Measurements from ENCODE around the gene KRT85. TPM values are rescaled to one million over a fixed set of nuclear protein-coding genes. Genes with fewer than 3 reads are reported as not detected.

Gene KRT85
- total and polyA plus RNA-seq, 10 of the 15 experiments (the other 5 are each of a cell fraction or from before 2014, with no cell fraction given) = 0.05 to 0.18 (median 0.11) TPM; not detected in 6

- no peak for TF ChIP-seq JUNB (IDR thresholded peaks at IDR 0.05)
- no peak for TF ChIP-seq ASH2L (IDR thresholded peaks at IDR 0.05; ENCODE audit: borderline replicate concordance, low read depth)
Observed at GRCh38 chr12:52405922-52406385, 38.7 kb upstream of the KRT85 start, which contains the start of gene KRT82 (continued).

DNA sequence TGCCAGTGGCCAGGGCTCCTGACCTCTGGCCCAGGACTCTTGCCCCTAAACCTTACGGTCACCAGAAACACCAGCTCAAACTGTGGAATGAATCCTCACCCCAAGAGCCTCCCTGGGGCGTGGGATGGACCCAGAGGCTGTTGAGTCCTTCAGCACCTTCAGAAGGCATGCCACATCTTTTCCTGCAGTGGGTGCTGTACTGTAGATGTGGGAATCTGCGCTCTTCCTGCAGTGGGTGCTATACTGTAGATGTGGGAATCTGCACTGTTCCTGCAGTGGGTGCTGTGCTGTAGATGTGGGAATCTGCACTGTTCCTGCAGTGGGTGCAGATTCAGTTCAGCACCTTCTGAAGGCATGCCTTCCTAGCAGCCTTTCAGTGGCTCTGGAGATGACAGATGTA lies 37.7 kb upstream of the KRT85 start:
- Histone ChIP-seq H3K9ac (ENCODE audit: control insufficient read depth, insufficient read depth, low read length) (no peak overlapping the region), H3K79me2 (ENCODE audit: control insufficient read depth, insufficient read depth, low read length) (no peaks in the 10 kb centered on the region), H3K27me3 (replicated peaks in 1 of 2; ENCODE audit: control insufficient read depth in 2 of 2, insufficient read depth in 2 of 2, low read length in 1 of 2) (no peaks in the 10 kb centered on the region; a peak in 2 of 4 replicates), H3K4me1 (ENCODE audit: control insufficient read depth, insufficient read depth, low read length) (no peaks in the 10 kb centered on the region), H3K4me3 (no peak overlapping the region), H3K27ac (ENCODE audit: control insufficient read depth, insufficient read depth) (no peak overlapping the region), H3K4me2 (ENCODE audit: control insufficient read depth, insufficient read depth) (no peak overlapping the region), H2AFZ (ENCODE audit: control insufficient read depth, low read depth, low read length) (no peak overlapping the region), H3K36me3 (ENCODE audit: control insufficient read depth in 2 of 2, insufficient read depth in 2 of 2, low read length in 1 of 2) (no peaks in the 10 kb centered on the region), H3K9me3 (replicated peaks; ENCODE audit: control insufficient read depth, insufficient read depth, low read length) (no peaks in the 10 kb centered on the region), H4K20me1 (ENCODE audit: control insufficient read depth, insufficient read depth) (no peaks in the 10 kb centered on the region)
- in situ Hi-C loops (cut with MboI) = no loop called here
- ATAC-seq (no peak), DNase-seq (ENCODE audit: low read depth, low spot score) (no peak), FAIRE-seq (no peak)
- SMC1A ChIA-PET (ENCODE audit: uncharacterized antibody, unreplicated experiment) = no interaction called here
- intact Hi-C loops (cut with micrococcal nuclease; ENCODE audit: unreplicated experiment) = no loop called here
- POLR2A ChIA-PET = no interaction called here
- BruUV-seq (replicated peaks) = no TSS peak
- 31% methylated on average over 3 of the region's 3 CpGs for WGBS (ENCODE audit: insufficient coverage, insufficient replicate concordance, low lambda C conversion rate, missing lambda C conversion rate)
- no peak for TF ChIP-seq USF1 (IDR thresholded peaks at IDR 0.05; ENCODE audit: borderline replicate concordance, extremely low read length, insufficient read depth, low read depth, low read length)
- TF ChIP-seq CREB1 (IDR thresholded peaks at IDR 0.05; ENCODE audit: low read depth) = no peak
- no peak for TF ChIP-seq KAT2A (conservative IDR thresholded peaks at IDR 0.05; ENCODE audit: control insufficient read depth, low read depth, low read length)
- TF ChIP-seq CHD1 (IDR thresholded peaks at IDR 0.05; ENCODE audit: low read depth, low read length) = no peak
- no peak for TF ChIP-seq ZNF217 (IDR thresholded peaks at IDR 0.05)
- TF ChIP-seq, protein P1, sequence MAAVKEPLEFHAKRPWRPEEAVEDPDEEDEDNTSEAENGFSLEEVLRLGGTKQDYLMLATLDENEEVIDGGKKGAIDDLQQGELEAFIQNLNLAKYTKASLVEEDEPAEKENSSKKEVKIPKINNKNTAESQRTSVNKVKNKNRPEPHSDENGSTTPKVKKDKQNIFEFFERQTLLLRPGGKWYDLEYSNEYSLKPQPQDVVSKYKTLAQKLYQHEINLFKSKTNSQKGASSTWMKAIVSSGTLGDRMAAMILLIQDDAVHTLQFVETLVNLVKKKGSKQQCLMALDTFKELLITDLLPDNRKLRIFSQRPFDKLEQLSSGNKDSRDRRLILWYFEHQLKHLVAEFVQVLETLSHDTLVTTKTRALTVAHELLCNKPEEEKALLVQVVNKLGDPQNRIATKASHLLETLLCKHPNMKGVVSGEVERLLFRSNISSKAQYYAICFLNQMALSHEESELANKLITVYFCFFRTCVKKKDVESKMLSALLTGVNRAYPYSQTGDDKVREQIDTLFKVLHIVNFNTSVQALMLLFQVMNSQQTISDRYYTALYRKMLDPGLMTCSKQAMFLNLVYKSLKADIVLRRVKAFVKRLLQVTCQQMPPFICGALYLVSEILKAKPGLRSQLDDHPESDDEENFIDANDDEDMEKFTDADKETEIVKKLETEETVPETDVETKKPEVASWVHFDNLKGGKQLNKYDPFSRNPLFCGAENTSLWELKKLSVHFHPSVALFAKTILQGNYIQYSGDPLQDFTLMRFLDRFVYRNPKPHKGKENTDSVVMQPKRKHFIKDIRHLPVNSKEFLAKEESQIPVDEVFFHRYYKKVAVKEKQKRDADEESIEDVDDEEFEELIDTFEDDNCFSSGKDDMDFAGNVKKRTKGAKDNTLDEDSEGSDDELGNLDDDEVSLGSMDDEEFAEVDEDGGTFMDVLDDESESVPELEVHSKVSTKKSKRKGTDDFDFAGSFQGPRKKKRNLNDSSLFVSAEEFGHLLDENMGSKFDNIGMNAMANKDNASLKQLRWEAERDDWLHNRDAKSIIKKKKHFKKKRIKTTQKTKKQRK (IDR thresholded peaks at IDR 0.05; ENCODE audit: low read depth, low read length) = no peak
- no peak for TF ChIP-seq SMAD5 (IDR thresholded peaks at IDR 0.05; ENCODE audit: low read depth)
- TF ChIP-seq MTA3 (IDR thresholded peaks at IDR 0.05; ENCODE audit: borderline replicate concordance, low read length) = no peak
- no peak for TF ChIP-seq DPF2 (IDR thresholded peaks at IDR 0.05)
- no peak for TF ChIP-seq RELB (IDR thresholded peaks at IDR 0.05; ENCODE audit: low read depth)
- TF ChIP-seq ASH2L (IDR thresholded peaks at IDR 0.05; ENCODE audit: borderline replicate concordance, low read depth) = no peak
- no peak for TF ChIP-seq SMAD1 (IDR thresholded peaks at IDR 0.05; ENCODE audit: low read depth, partially characterized antibody)
- TF ChIP-seq SIN3A (IDR thresholded peaks at IDR 0.05; ENCODE audit: low read depth, low read length) = no peak
- TF ChIP-seq NBN (IDR thresholded peaks at IDR 0.05) = no peak
- no peak for TF ChIP-seq BRCA1 (IDR thresholded peaks at IDR 0.05; ENCODE audit: low read depth, low read length)
- RAD21 ChIA-PET (ENCODE audit: unreplicated experiment) = no interaction called here
- CTCF ChIA-PET = no interaction called here
